Measurements from ENCODE around the gene TYROBP.
"Not testable (repeated sequence)": the region's sequence is repeated elsewhere in the genome, so short reads cannot be mapped to it uniquely, and the experiment has no call there.

TYROBP gene

GRCh38 chr19:35901854-35902661 is 6.0 kb downstream of the TYROBP start, which contains the start of gene HCST:
Gene HCST, plus strand, starts transcription at chr19:35902529. Its CDS starts 65 bp downstream, at chr19:35902594.
- in situ Hi-C loops (cut with MboI; ENCODE audit: low sequenced_read_pairs), result no loop called here

- in situ Hi-C loops (cut with MboI; ENCODE audit: low sequenced_read_pairs), result no loop called here
These were observed 6.9 kb downstream of the TYROBP start for GRCh38 chr19:35901055-35901644.

- in situ Hi-C loops (cut with MboI; ENCODE audit: low sequenced_read_pairs), result no loop called here
These were observed 8.4 kb downstream of the TYROBP start for GRCh38 chr19:35899547-35900214.

GRCh38 chr19:35898499-35898809 is 9.6 kb downstream of the TYROBP start:
- in situ Hi-C loops (cut with MboI; ENCODE audit: low sequenced_read_pairs), result no loop called here

GRCh38 chr19:35897706-35898451 is 10.2 kb downstream of the TYROBP start:
- in situ Hi-C loops (cut with MboI; ENCODE audit: low sequenced_read_pairs), result no loop called here

GRCh38 chr19:35896643-35897040 is 11.5 kb downstream of the TYROBP start:
- in situ Hi-C loops (cut with MboI; ENCODE audit: low sequenced_read_pairs), result no loop called here

GRCh38 chr19:35895911-35896642 is 12.0 kb downstream of the TYROBP start:
- in situ Hi-C loops (cut with MboI; ENCODE audit: low sequenced_read_pairs), result no loop called here

GRCh38 chr19:35894342-35894741 is 13.8 kb downstream of the TYROBP start:
- in situ Hi-C loops (cut with MboI; ENCODE audit: low sequenced_read_pairs), result no loop called here

GRCh38 chr19:35891819-35892218 is 16.3 kb downstream of the TYROBP start:
- in situ Hi-C loops (cut with MboI; ENCODE audit: low sequenced_read_pairs), result not testable (repeated sequence)

- in situ Hi-C loops (cut with MboI; ENCODE audit: low sequenced_read_pairs), result no loop called here
These were observed 17.9 kb downstream of the TYROBP start for GRCh38 chr19:35890113-35890650.

- in situ Hi-C loops (cut with MboI; ENCODE audit: low sequenced_read_pairs), result no loop called here
These were observed 18.6 kb downstream of the TYROBP start for GRCh38 chr19:35889370-35890112.

- in situ Hi-C loops (cut with MboI; ENCODE audit: low sequenced_read_pairs), result no loop called here
These were observed 19.7 kb downstream of the TYROBP start for GRCh38 chr19:35888398-35888797.

GRCh38 chr19:35887197-35887596 is 20.9 kb downstream of the TYROBP start:
- in situ Hi-C loops (cut with MboI; ENCODE audit: low sequenced_read_pairs), result no loop called here

- in situ Hi-C loops (cut with MboI; ENCODE audit: low sequenced_read_pairs), result no loop called here
These were observed 22.2 kb downstream of the TYROBP start for GRCh38 chr19:35885904-35886303.

- in situ Hi-C loops (cut with MboI; ENCODE audit: low sequenced_read_pairs), result no loop called here
These were observed 22.8 kb downstream of the TYROBP start for GRCh38 chr19:35885225-35885738.

- in situ Hi-C loops (cut with MboI; ENCODE audit: low sequenced_read_pairs), result no loop called here
These were observed 24.2 kb downstream of the TYROBP start for GRCh38 chr19:35883882-35884281.

GRCh38 chr19:35882114-35882832 is 25.8 kb downstream of the TYROBP start:
- in situ Hi-C loops (cut with MboI; ENCODE audit: low sequenced_read_pairs), result no loop called here

- in situ Hi-C loops (cut with MboI; ENCODE audit: low sequenced_read_pairs), result loop anchor here (5.0 kb wide), 1 partner anchor 52 kb away; no protein-coding TSS in a partner anchor
These were observed 28.3 kb downstream of the TYROBP start for GRCh38 chr19:35879770-35880317.
